ENCODE results near the gene NAV3.

DNA sequence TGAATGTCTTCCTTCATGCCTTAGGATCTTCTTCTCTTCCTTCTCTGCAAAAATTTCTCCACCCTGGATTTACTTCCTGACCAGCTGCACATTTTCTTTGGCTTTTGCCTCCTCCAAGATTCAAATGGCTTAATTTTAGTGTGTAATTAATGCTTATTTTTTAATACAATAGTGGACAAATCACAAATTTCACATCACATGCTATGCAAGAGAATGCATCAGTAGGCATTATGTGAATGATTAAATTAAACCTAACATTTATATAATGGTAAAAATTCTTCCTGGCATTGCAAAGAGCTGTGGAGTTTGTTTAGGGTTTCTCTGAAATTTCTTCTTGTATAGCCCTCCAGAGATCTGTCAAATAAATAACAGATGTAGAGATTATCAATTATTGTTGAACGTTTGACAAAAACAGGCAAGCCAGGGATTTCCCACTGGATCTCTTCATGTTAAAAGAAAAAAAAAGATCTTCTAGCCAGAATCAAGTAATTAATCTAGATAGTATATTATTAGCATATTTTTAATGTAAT is 84.4 kb downstream of the NAV3 start:
- no peak for TF ChIP-seq POLR2A (IDR thresholded peaks at IDR 0.05)
- TF ChIP-seq, protein P1, sequence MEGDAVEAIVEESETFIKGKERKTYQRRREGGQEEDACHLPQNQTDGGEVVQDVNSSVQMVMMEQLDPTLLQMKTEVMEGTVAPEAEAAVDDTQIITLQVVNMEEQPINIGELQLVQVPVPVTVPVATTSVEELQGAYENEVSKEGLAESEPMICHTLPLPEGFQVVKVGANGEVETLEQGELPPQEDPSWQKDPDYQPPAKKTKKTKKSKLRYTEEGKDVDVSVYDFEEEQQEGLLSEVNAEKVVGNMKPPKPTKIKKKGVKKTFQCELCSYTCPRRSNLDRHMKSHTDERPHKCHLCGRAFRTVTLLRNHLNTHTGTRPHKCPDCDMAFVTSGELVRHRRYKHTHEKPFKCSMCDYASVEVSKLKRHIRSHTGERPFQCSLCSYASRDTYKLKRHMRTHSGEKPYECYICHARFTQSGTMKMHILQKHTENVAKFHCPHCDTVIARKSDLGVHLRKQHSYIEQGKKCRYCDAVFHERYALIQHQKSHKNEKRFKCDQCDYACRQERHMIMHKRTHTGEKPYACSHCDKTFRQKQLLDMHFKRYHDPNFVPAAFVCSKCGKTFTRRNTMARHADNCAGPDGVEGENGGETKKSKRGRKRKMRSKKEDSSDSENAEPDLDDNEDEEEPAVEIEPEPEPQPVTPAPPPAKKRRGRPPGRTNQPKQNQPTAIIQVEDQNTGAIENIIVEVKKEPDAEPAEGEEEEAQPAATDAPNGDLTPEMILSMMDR (IDR thresholded peaks at IDR 0.05): no peak
- no peak for TF ChIP-seq EP300 (IDR thresholded peaks at IDR 0.05)

Data from sigmoid colon (tissue), 4 donors.